ENCODE measurements around the gene SCNN1A. TPM values are rescaled to one million over a fixed set of nuclear protein-coding genes. Genes with fewer than 3 reads are reported as not detected.

The SCNN1A gene
- total and polyA plus RNA-seq, 2 of the 4 experiments (the other 2 are of a cell fraction), result 0.41 TPM; not detected in 1

GRCh38 chr12:6301721-6302120 is 73.6 kb downstream of the SCNN1A start:
- in situ Hi-C loops (cut with MboI; ENCODE audit: low sequenced_read_pairs) (no loop called here), intact Hi-C loops (cut with micrococcal nuclease) (no loop called here), dilution Hi-C loops (cut with HindIII; ENCODE audit: low sequenced_read_pairs, unreplicated experiment) (no loop called here)
- Histone ChIP-seq H2AFZ (replicated peaks; ENCODE audit: low read length, poor library complexity) (no peak overlapping the region), H3K4me2 (ENCODE audit: low read depth, low read length) (no peak overlapping the region), H3K9me1 (ENCODE audit: insufficient read depth, low read length) (no peaks in the 10 kb centered on the region), H4K91ac (ENCODE audit: insufficient read depth, low read depth, low read length) (no peak overlapping the region), H2AK5ac (ENCODE audit: low read depth, low read length) (no peak overlapping the region), H3K4me1 (ENCODE audit: control insufficient read depth, insufficient read depth, low read length) (peaks cover 4% of the 10 kb centered on the region), H4K8ac (ENCODE audit: low read depth in 2 of 2, low read length in 2 of 2) (no peak overlapping the region), H3K27ac (ENCODE audit: insufficient read depth, low read length) (no peak overlapping the region), H2BK20ac (ENCODE audit: low read depth, low read length) (no peak overlapping the region), H3K56ac (ENCODE audit: extremely low read depth, insufficient read depth, low read length) (no peak overlapping the region), H2BK15ac (ENCODE audit: low read depth, low read length) (no peak overlapping the region), H4K5ac (ENCODE audit: low read depth, low read length) (no peak overlapping the region), H3K9ac (ENCODE audit: low read depth, low read length) (no peak overlapping the region), H3K4ac (ENCODE audit: low read depth, low read length) (no peak overlapping the region), H2BK120ac (ENCODE audit: low read depth, low read length) (no peak overlapping the region), H3K23ac (ENCODE audit: low read depth, low read length) (no peak overlapping the region), H3K4me3 (ENCODE audit: insufficient read depth, low read depth, low read length) (no peak overlapping the region), H3K18ac (ENCODE audit: low read depth, low read length) (no peak overlapping the region), H3K27me3 (ENCODE audit: control insufficient read depth, insufficient read depth, low read length) (peaks cover 6% of the 10 kb centered on the region; the same call in 1 of the 2 replicates), H2AK9ac (replicated peaks; ENCODE audit: low read depth, low read length, poor library complexity) (no peak overlapping the region), H4K20me1 (ENCODE audit: insufficient read depth, low read length) (no peaks in the 10 kb centered on the region), H3K14ac (replicated peaks; ENCODE audit: low read depth, low read length) (no peak overlapping the region), H3K79me1 (ENCODE audit: low read depth in 1 of 2, low read length in 2 of 2) (no peaks in the 10 kb centered on the region), H3K36me3 (ENCODE audit: control insufficient read depth, insufficient read depth, low read length) (no peaks in the 10 kb centered on the region), H2BK5ac (ENCODE audit: low read depth, low read length, poor library complexity, severe bottlenecking) (no peak overlapping the region), H3K9me3 (ENCODE audit: control insufficient read depth, insufficient read depth, low read length) (no peaks in the 10 kb centered on the region)
- ATAC-seq (ENCODE audit: low read depth) (no peak), DNase-seq (no peak)
- 80% methylated on average over 2 of the region's 7 CpGs; no CpG with 5 or more reads in 1 of the 2 experiments for WGBS, 2 experiments (ENCODE audit: extremely low coverage in 2 of 2, insufficient read length in 1 of 2)
- CTCF ChIA-PET, result no interaction called here
- no TSS peak for BruUV-seq (replicated peaks)
- POLR2A ChIA-PET (ENCODE audit: unreplicated experiment), result no interaction called here
- no peak for TF ChIP-seq RAD21 (IDR thresholded peaks at IDR 0.05; ENCODE audit: low read length)
- peak; percentile 56; the same call in 1 of the 2 replicates for TF ChIP-seq RFX5 (IDR thresholded peaks at IDR 0.05; ENCODE audit: low read depth, low read length)

Measured in IMR-90 (cell line).